Natural killer cell (primary cell): ENCODE measurements around the gene PPOX. TPM values are rescaled to one million over a fixed set of nuclear protein-coding genes. Genes with fewer than 3 reads are reported as not detected.

Source experiments
- ATAC-seq, 3 donors: fragments of 150-1000 bp in 2 of 3; fragments of 200-7000 bp in 1 of 3; cut with Tn5 transposase; 1 replicate in 1 of 3; 2 replicates in 2 of 3; pipeline ENCODE4 v1.10.0; 2021; ENCODE audit warnings: mild to moderate bottlenecking in 2 of 3, moderate library complexity in 2 of 3
- DNase-seq, 2 donors: peaks; one replicate each; pipeline versions ENCODE4 v3.0.0 to v3.0.0-alpha.2; 2013 to 2021; ENCODE audit warnings: mixed read lengths in 1 of 2
- H3K27ac ChIP-seq: one replicate; pipeline ENCODE4 v1.5.1; 2013; ENCODE audit warnings: mild to moderate bottlenecking, low read length
- H3K27me3 ChIP-seq: one replicate; pipeline ENCODE4 v1.6.1; 2013; ENCODE audit warnings: low read length; ENCODE audit not compliant: control insufficient read depth, insufficient read depth
- H3K36me3 ChIP-seq: one replicate; pipeline ENCODE4 v1.6.1; 2013; ENCODE audit warnings: low read length; ENCODE audit not compliant: control insufficient read depth, insufficient read depth
- H3K4me1 ChIP-seq: one replicate; pipeline ENCODE4 v1.6.1; 2013; ENCODE audit warnings: low read length; ENCODE audit not compliant: control insufficient read depth, insufficient read depth
- H3K4me3 ChIP-seq: one replicate; pipeline ENCODE4 v1.5.1; 2013; ENCODE audit warnings: low read length
- H3K9me3 ChIP-seq: one replicate; pipeline ENCODE4 v1.6.1; 2013; ENCODE audit warnings: low read length; ENCODE audit not compliant: control insufficient read depth, insufficient read depth
- H3K27ac Mint-ChIP-seq, 2 donors: one replicate each; pipeline ENCODE4 v1.8.0; 2022; ENCODE audit warnings: mild to moderate bottlenecking in 2 of 2, mixed read lengths in 2 of 2, moderate library complexity in 1 of 2
- H3K27me3 Mint-ChIP-seq, 2 donors: one replicate each; pipeline ENCODE4 v1.8.0; 2022; ENCODE audit warnings: low read depth in 2 of 2, mixed read lengths in 2 of 2
- H3K36me3 Mint-ChIP-seq: one replicate; pipeline ENCODE4 v1.8.0; 2022; ENCODE audit warnings: mixed read lengths
- H3K4me1 Mint-ChIP-seq, 2 donors: one replicate each; pipeline ENCODE4 v1.8.0; 2022; ENCODE audit warnings: mixed read lengths in 2 of 2
- H3K4me3 Mint-ChIP-seq: one replicate; pipeline ENCODE4 v1.8.0; 2022; ENCODE audit warnings: mild to moderate bottlenecking, moderate library complexity, mixed read lengths
- H3K9me3 Mint-ChIP-seq, 2 donors: one replicate each; pipeline ENCODE4 v1.8.0; 2022; ENCODE audit warnings: mixed read lengths in 2 of 2
- CTCF ChIP-seq: fragments of 200-600 bp; IDR thresholded peaks from one replicate; pipeline ENCODE4 v1.8.0; 2022; ENCODE audit warnings: antibody characterized with exemption
- WGBS: methylation state at CpG from one replicate; pipeline ENCODE4 v1.1.7; 2013; ENCODE audit warnings: missing lambda C conversion rate; ENCODE audit not compliant: insufficient coverage; 5-methylcytosine and 5-hydroxymethylcytosine counted together
- intact Hi-C: fragments of 100-400 bp; cut with micrococcal nuclease; formaldehyde crosslinking; loops from one replicate; pipeline ENCODE4 v1.14.2; 2022
- total RNA-seq, 4 donors: library from RNA; stranded (reverse); fragments of 120-200 nt in 1 of 4; gene quantifications; one replicate each; pipeline versions ENCODE4 v1.2.3 to v1.2.4, GENCODE V29; 2013 to 2022

The PPOX gene
- total RNA-seq, 3 donors from 2014 or later (not counting 1 experiment from before 2014, with no cell fraction given): 45.5 to 66.3 (median 57.4) TPM

GRCh38 chr1:161215076-161215475, 48.9 kb downstream of the PPOX start, which contains the start of gene FCER1G:
Gene FCER1G (plus strand): TSS chr1:161215295. CDS start chr1:161215322, 27 bp downstream.
- Histone ChIP-seq H3K27ac (peak within 1 kb of the TSS; percentile 86), H3K4me3 (peak within 1 kb of the TSS; percentile 76), H3K36me3 (peaks cover 60% of the 10 kb centered on the region), H3K9me3 (no peaks in the 10 kb centered on the region), H3K4me1 (peaks cover 34% of the 10 kb centered on the region), H3K27me3 (no peaks in the 10 kb centered on the region)
- WGBS: 18% methylated on average over 10 of the region's 10 CpGs
- no peaks in the 10 kb centered on the region for H3K27me3 Mint-ChIP-seq
- ATAC-seq (peak in 2 of 3 donors; percentile 6 to 48), DNase-seq (no peak)
- peak within 1 kb of the TSS; percentile 96 to 99 for H3K27ac Mint-ChIP-seq
- H3K4me3 Mint-ChIP-seq: peak within 1 kb of the TSS; percentile 95
- no peak for TF ChIP-seq CTCF
- peaks cover 61 to 68% of the 10 kb centered on the region in 2 donors for H3K4me1 Mint-ChIP-seq
- H3K36me3 Mint-ChIP-seq: peaks cover 11% of the 10 kb centered on the region
- intact Hi-C loops: loop anchor here (5.0 to 10.0 kb wide), 3 partner anchors 330 to 520 kb away; partner anchors contain the start of gene FCGR3A
- no peaks in the 10 kb centered on the region for H3K9me3 Mint-ChIP-seq

GRCh38 chr1:161216945-161217712, 50.9 kb downstream of the PPOX start:
- no peak for TF ChIP-seq CTCF
- H3K4me1 ChIP-seq: peaks cover 34% of the 10 kb centered on the region
- H3K36me3 ChIP-seq: peaks cover 41% of the 10 kb centered on the region
- H3K27me3 ChIP-seq: no peaks in the 10 kb centered on the region
- no peaks in the 10 kb centered on the region for H3K9me3 Mint-ChIP-seq
- H3K36me3 Mint-ChIP-seq: peaks cover 9% of the 10 kb centered on the region
- H3K27ac ChIP-seq: peak overlapping the region; percentile 86
- no peaks in the 10 kb centered on the region for H3K27me3 Mint-ChIP-seq
- 27% methylated on average over 7 of the region's 7 CpGs for WGBS
- peak overlapping the region; percentile 96 to 99 for H3K27ac Mint-ChIP-seq
- peak overlapping the region; percentile 76 for H3K4me3 ChIP-seq
- no peaks in the 10 kb centered on the region for H3K9me3 ChIP-seq
- intact Hi-C loops: loop anchor here (1.0 to 10.0 kb wide), 5 partner anchors 8 to 518 kb away; partner anchors contain the start of gene FCGR3A
- peak; percentile 42 to 53 for DNase-seq
- H3K4me3 Mint-ChIP-seq: peak overlapping the region; percentile 95
- peaks cover 56 to 70% of the 10 kb centered on the region in 2 donors for H3K4me1 Mint-ChIP-seq
- peak; percentile 72 to 86 (median 80) for ATAC-seq

GRCh38 chr1:161217831-161218230, 51.6 kb downstream of the PPOX start:
- Histone ChIP-seq H3K4me3 (peak overlapping the region; percentile 76), H3K9me3 (no peaks in the 10 kb centered on the region), H3K4me1 (peaks cover 34% of the 10 kb centered on the region), H3K36me3 (peaks cover 34% of the 10 kb centered on the region), H3K27me3 (no peaks in the 10 kb centered on the region), H3K27ac (peak overlapping the region; percentile 86)
- H3K4me3 Mint-ChIP-seq: peak overlapping the region; percentile 95
- no peak for ATAC-seq
- peak overlapping the region; percentile 96 to 99 for H3K27ac Mint-ChIP-seq
- DNase-seq: no peak
- WGBS: 46% methylated on average over 2 of the region's 6 CpGs
- intact Hi-C loops: loop anchor here (1.0 to 10.0 kb wide), 5 partner anchors 7 to 517 kb away; partner anchors contain the start of gene FCGR3A
- H3K4me1 Mint-ChIP-seq: peaks cover 62 to 77% of the 10 kb centered on the region in 2 donors
- H3K9me3 Mint-ChIP-seq: no peaks in the 10 kb centered on the region
- TF ChIP-seq CTCF: no peak
- H3K36me3 Mint-ChIP-seq: peaks cover 9% of the 10 kb centered on the region
- H3K27me3 Mint-ChIP-seq: no peaks in the 10 kb centered on the region
